GM12865 (cell line): ENCODE data around the gene SELENOH.
"Not testable (repeated sequence)": the region's sequence is repeated elsewhere in the genome, so short reads cannot be mapped to it uniquely, and the experiment has no call there.

Source experiments
- DNase-seq: peaks from one replicate; pipeline ENCODE4 v3.0.0; 2010; ENCODE audit warnings: low read depth
- H3K4me3 ChIP-seq: 2 replicates; pipeline ENCODE4 v1.5.1; 2011; ENCODE audit warnings: mild to moderate bottlenecking, low read depth, low read length, control low read depth
- CTCF ChIP-seq: IDR thresholded peaks from 2 replicates; pipeline ENCODE4 v1.5.1; 2011; ENCODE audit warnings: low read length, control low read depth, low read depth, inconsistent platforms; ENCODE audit not compliant: insufficient read depth; ENCODE audit errors: missing control alignments

SELENOH gene

GRCh38 chr11:57741132-57742086 lies at the start of gene SELENOH:
Gene SELENOH, plus strand, starts transcription at chr11:57741491. Its CDS starts 105 bp downstream, at chr11:57741596.
- TF ChIP-seq CTCF, result no peak
- DNase-seq, result peak; percentile 99
- peak within 1 kb of the TSS; percentile 82 for H3K4me3 ChIP-seq

GRCh38 chr11:57698843-57699365 lies 42.4 kb upstream of the SELENOH start:
- TF ChIP-seq CTCF, result no peak
- no peak for DNase-seq
- H3K4me3 ChIP-seq, result no peak overlapping the region

GRCh38 chr11:57699813-57700212 lies 41.5 kb upstream of the SELENOH start:
- no peak for TF ChIP-seq CTCF
- H3K4me3 ChIP-seq, result no peak overlapping the region
- DNase-seq, result no peak

- no peak overlapping the region for H3K4me3 ChIP-seq
- TF ChIP-seq CTCF, result no peak
- DNase-seq, result no peak
Measured at GRCh38 chr11:57700425-57700824, 40.9 kb upstream of the SELENOH start.

- no peak for TF ChIP-seq CTCF
- DNase-seq, result no peak
- no peak overlapping the region for H3K4me3 ChIP-seq
Measured at GRCh38 chr11:57703341-57703740, 38.0 kb upstream of the SELENOH start.

- no peak for DNase-seq
- no peak for TF ChIP-seq CTCF
- no peak overlapping the region for H3K4me3 ChIP-seq
Measured at GRCh38 chr11:57704932-57705331, 36.4 kb upstream of the SELENOH start.

GRCh38 chr11:57705432-57705831 lies 35.9 kb upstream of the SELENOH start:
- not testable (repeated sequence) for DNase-seq, H3K4me3 ChIP-seq
